ENCODE results near the gene RXRA.

Gene RXRA

GRCh38 chr9:134295746-134296250 is 30.5 kb upstream of the RXRA start:
- Mint-ChIP-seq H3K27ac (no peak overlapping the region), H3K9me3 (no peaks in the 10 kb centered on the region), H3K4me1 (peaks cover 60% of the 10 kb centered on the region), H3K4me3 (no peak overlapping the region), H3K36me3 (ENCODE audit: low read depth) (no peaks in the 10 kb centered on the region), H3K27me3 (ENCODE audit: low read depth, poor library complexity) (peaks cover 20% of the 10 kb centered on the region)
- no peak for TF ChIP-seq CTCF (IDR thresholded peaks at IDR 0.05)
- no peak for DNase-seq

GRCh38 chr9:134296301-134297082 is 29.8 kb upstream of the RXRA start:
- H3K4me3 Mint-ChIP-seq: no peak overlapping the region
- peaks cover 67% of the 10 kb centered on the region for H3K4me1 Mint-ChIP-seq
- no peak overlapping the region for H3K27ac Mint-ChIP-seq
- no peak for TF ChIP-seq CTCF (IDR thresholded peaks at IDR 0.05)
- H3K9me3 Mint-ChIP-seq: no peaks in the 10 kb centered on the region
- no peak for DNase-seq
- no peaks in the 10 kb centered on the region for H3K36me3 Mint-ChIP-seq (ENCODE audit: low read depth)
- H3K27me3 Mint-ChIP-seq (ENCODE audit: low read depth, poor library complexity): peaks cover 16% of the 10 kb centered on the region

GRCh38 chr9:134297083-134297410 is 29.2 kb upstream of the RXRA start:
- H3K9me3 Mint-ChIP-seq: no peaks in the 10 kb centered on the region
- H3K4me3 Mint-ChIP-seq: no peak overlapping the region
- no peak for DNase-seq
- H3K27me3 Mint-ChIP-seq (ENCODE audit: low read depth, poor library complexity): peaks cover 16% of the 10 kb centered on the region
- no peak for TF ChIP-seq CTCF (IDR thresholded peaks at IDR 0.05)
- no peak overlapping the region for H3K27ac Mint-ChIP-seq
- H3K36me3 Mint-ChIP-seq (ENCODE audit: low read depth): no peaks in the 10 kb centered on the region
- peaks cover 72% of the 10 kb centered on the region for H3K4me1 Mint-ChIP-seq

GRCh38 chr9:134297576-134297975 is 28.7 kb upstream of the RXRA start:
- no peak for DNase-seq
- Mint-ChIP-seq H3K27me3 (ENCODE audit: low read depth, poor library complexity) (peaks cover 16% of the 10 kb centered on the region), H3K4me3 (no peak overlapping the region), H3K27ac (no peak overlapping the region), H3K9me3 (peaks cover 3% of the 10 kb centered on the region), H3K36me3 (ENCODE audit: low read depth) (no peaks in the 10 kb centered on the region), H3K4me1 (peaks cover 75% of the 10 kb centered on the region)
- no peak for TF ChIP-seq CTCF (IDR thresholded peaks at IDR 0.05)

- no peak overlapping the region for H3K27ac Mint-ChIP-seq
- H3K36me3 Mint-ChIP-seq (ENCODE audit: low read depth): no peaks in the 10 kb centered on the region
- H3K27me3 Mint-ChIP-seq (ENCODE audit: low read depth, poor library complexity): peaks cover 16% of the 10 kb centered on the region
- no peak for TF ChIP-seq CTCF (IDR thresholded peaks at IDR 0.05)
- no peak overlapping the region for H3K4me3 Mint-ChIP-seq
- no peak for DNase-seq
- H3K9me3 Mint-ChIP-seq: peaks cover 4% of the 10 kb centered on the region
- peaks cover 72% of the 10 kb centered on the region for H3K4me1 Mint-ChIP-seq
These were observed 28.3 kb upstream of the RXRA start for GRCh38 chr9:134298000-134298399.

GRCh38 chr9:134299068-134299467 is 27.2 kb upstream of the RXRA start:
- Mint-ChIP-seq H3K27ac (no peak overlapping the region), H3K9me3 (peaks cover 4% of the 10 kb centered on the region), H3K4me1 (peaks cover 67% of the 10 kb centered on the region), H3K27me3 (ENCODE audit: low read depth, poor library complexity) (peaks cover 16% of the 10 kb centered on the region), H3K4me3 (no peak overlapping the region), H3K36me3 (ENCODE audit: low read depth) (no peaks in the 10 kb centered on the region)
- no peak for TF ChIP-seq CTCF (IDR thresholded peaks at IDR 0.05)
- DNase-seq: no peak

Data from nephron progenitor cell (in vitro differentiated cells).